ENCODE results near the gene IL1RAPL2.
"Not testable (repeated sequence)": the region's sequence is repeated elsewhere in the genome, so short reads cannot be mapped to it uniquely, and the experiment has no call there.

Gene IL1RAPL2

DNA sequence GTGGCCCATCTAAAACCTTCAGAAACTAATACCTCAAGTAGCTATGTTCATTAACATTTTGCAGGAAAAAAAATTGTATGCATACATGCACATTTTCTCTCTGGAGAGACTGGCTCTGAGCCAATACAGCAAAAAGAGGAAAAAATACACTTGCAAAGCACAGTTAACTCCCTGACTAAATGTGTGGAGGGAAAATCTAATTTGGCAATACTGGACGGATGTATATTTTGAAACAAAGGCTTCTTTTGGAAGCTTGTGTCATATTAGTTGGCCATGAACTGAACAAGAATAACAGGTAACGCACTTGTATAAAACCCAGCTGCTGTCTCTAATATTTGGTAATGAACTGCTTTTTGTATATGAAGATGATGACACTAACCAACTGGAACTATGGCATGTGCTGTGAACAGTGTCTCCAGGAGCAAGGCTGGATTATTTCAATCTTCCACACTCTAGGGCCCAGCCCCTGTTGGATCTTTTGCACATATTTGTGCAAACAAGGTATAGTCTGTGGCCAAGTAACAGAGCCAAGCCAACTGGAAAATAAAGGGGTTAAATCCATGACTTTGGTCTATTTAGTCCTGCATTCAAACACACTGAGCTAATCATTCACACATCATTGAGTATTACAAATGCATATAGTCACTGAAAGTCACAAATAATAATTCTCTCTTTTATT, 1188.4 kb downstream of the IL1RAPL2 start:
- no peaks in the 10 kb centered on the region for H3K9me3 ChIP-seq (ENCODE audit: low read length)
- H3K4me1 ChIP-seq (ENCODE audit: insufficient read depth, low read length): no peaks in the 10 kb centered on the region
- no peak overlapping the region for H3K27ac ChIP-seq (ENCODE audit: low read depth, low read length)
- H3K36me3 ChIP-seq (ENCODE audit: insufficient read depth, low read length): no peaks in the 10 kb centered on the region
- H3K9ac ChIP-seq (ENCODE audit: low read length): no peak overlapping the region
- no peaks in the 10 kb centered on the region for H3K27me3 ChIP-seq (ENCODE audit: control insufficient read depth in 1 of 2, insufficient read depth in 2 of 2, low read length in 2 of 2)
- no peak overlapping the region for H3K4me3 ChIP-seq (ENCODE audit: low read depth in 1 of 2, low read length in 2 of 2)

- Histone ChIP-seq H3K4me3 (ENCODE audit: low read depth in 1 of 2, low read length in 2 of 2) (no peak overlapping the region), H3K27ac (ENCODE audit: low read depth, low read length) (no peak overlapping the region), H3K4me1 (ENCODE audit: insufficient read depth, low read length) (no peaks in the 10 kb centered on the region), H3K9ac (ENCODE audit: low read length) (no peak overlapping the region), H3K9me3 (ENCODE audit: low read length) (no peaks in the 10 kb centered on the region), H3K27me3 (ENCODE audit: control insufficient read depth in 1 of 2, insufficient read depth in 2 of 2, low read length in 2 of 2) (no peaks in the 10 kb centered on the region), H3K36me3 (ENCODE audit: insufficient read depth, low read length) (no peaks in the 10 kb centered on the region)
Measured at GRCh38 chrX:105755109-105755508, 1189.1 kb downstream of the IL1RAPL2 start.

GRCh38 chrX:105758754-105759153, 1192.8 kb downstream of the IL1RAPL2 start:
- no peak overlapping the region for H3K27ac ChIP-seq (ENCODE audit: low read depth, low read length)
- no peaks in the 10 kb centered on the region for H3K27me3 ChIP-seq (ENCODE audit: control insufficient read depth in 1 of 2, insufficient read depth in 2 of 2, low read length in 2 of 2)
- H3K36me3 ChIP-seq (ENCODE audit: insufficient read depth, low read length): no peaks in the 10 kb centered on the region
- H3K9ac ChIP-seq (ENCODE audit: low read length): no peak overlapping the region
- H3K4me3 ChIP-seq (ENCODE audit: low read depth in 1 of 2, low read length in 2 of 2): no peak overlapping the region
- no peaks in the 10 kb centered on the region for H3K4me1 ChIP-seq (ENCODE audit: insufficient read depth, low read length)
- no peaks in the 10 kb centered on the region for H3K9me3 ChIP-seq (ENCODE audit: low read length)

DNA sequence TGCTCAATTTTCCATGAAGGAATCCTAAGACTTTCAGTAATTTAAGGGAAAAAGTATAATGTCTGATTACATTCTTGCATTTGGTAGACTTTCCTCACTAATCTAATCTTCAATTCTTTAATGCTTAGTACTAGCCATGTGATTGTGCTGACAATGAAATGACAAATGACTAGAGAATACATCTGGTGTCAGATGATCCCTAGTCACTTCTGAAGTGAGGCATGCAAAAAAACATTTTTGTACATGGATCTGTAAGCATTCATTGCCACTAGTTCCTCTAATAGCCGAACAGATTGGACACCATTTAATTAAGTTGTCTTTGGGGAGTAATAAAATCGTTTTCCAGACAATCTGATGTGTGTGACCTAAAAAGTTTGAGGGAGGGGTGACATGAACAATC, 1193.6 kb downstream of the IL1RAPL2 start:
- Histone ChIP-seq H3K9ac (ENCODE audit: low read length) (no peak overlapping the region), H3K27ac (ENCODE audit: low read depth, low read length) (no peak overlapping the region), H3K9me3 (ENCODE audit: low read length) (no peaks in the 10 kb centered on the region), H3K4me1 (ENCODE audit: insufficient read depth, low read length) (no peaks in the 10 kb centered on the region), H3K27me3 (ENCODE audit: control insufficient read depth in 1 of 2, insufficient read depth in 2 of 2, low read length in 2 of 2) (peaks cover 0 to 3% of the 10 kb centered on the region in 2 donors), H3K36me3 (ENCODE audit: insufficient read depth, low read length) (no peaks in the 10 kb centered on the region), H3K4me3 (ENCODE audit: low read depth in 1 of 2, low read length in 2 of 2) (no peak overlapping the region)

GRCh38 chrX:105765691-105766090, 1199.7 kb downstream of the IL1RAPL2 start:
- Histone ChIP-seq H3K27me3 (ENCODE audit: control insufficient read depth in 1 of 2, insufficient read depth in 2 of 2, low read length in 2 of 2) (peaks cover 5 to 6% of the 10 kb centered on the region in 2 donors), H3K9me3 (ENCODE audit: low read length) (no peaks in the 10 kb centered on the region), H3K4me1 (ENCODE audit: insufficient read depth, low read length) (no peaks in the 10 kb centered on the region), H3K27ac (ENCODE audit: low read depth, low read length) (no peak overlapping the region), H3K9ac (ENCODE audit: low read length) (no peak overlapping the region), H3K36me3 (ENCODE audit: insufficient read depth, low read length) (no peaks in the 10 kb centered on the region), H3K4me3 (ENCODE audit: low read depth in 1 of 2, low read length in 2 of 2) (no peak overlapping the region)

- Histone ChIP-seq H3K4me3 (ENCODE audit: low read depth in 1 of 2, low read length in 2 of 2) (no peak overlapping the region), H3K9me3 (ENCODE audit: low read length) (no peaks in the 10 kb centered on the region), H3K36me3 (ENCODE audit: insufficient read depth, low read length) (no peaks in the 10 kb centered on the region), H3K27ac (ENCODE audit: low read depth, low read length) (no peak overlapping the region), H3K4me1 (ENCODE audit: insufficient read depth, low read length) (no peaks in the 10 kb centered on the region), H3K9ac (ENCODE audit: low read length) (no peak overlapping the region), H3K27me3 (ENCODE audit: control insufficient read depth in 1 of 2, insufficient read depth in 2 of 2, low read length in 2 of 2) (peaks cover 0 to 3% of the 10 kb centered on the region in 2 donors)
Measured at GRCh38 chrX:105773801-105774200, 1207.8 kb downstream of the IL1RAPL2 start.

DNA sequence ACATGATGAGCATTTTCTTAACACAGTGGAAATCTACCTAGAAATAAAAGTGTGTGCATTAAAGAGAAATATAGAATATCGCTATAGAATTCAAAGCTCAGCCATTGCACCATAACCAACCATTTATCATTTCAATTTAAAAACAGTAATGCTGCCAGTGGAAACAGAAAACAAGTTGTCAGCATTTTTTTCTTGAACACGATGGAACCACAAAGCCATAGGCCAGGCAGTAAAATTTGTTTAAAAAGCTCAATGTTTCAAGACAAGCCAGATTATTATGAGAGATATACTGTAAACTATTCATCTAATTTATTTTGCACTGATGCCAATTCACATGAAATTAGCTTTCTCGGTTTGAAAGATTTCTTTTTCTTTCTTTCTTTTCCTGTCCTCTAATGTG, 1209.7 kb downstream of the IL1RAPL2 start:
- H3K9ac ChIP-seq (ENCODE audit: low read length): no peak overlapping the region
- H3K9me3 ChIP-seq (ENCODE audit: low read length): no peaks in the 10 kb centered on the region
- H3K27me3 ChIP-seq (ENCODE audit: control insufficient read depth in 1 of 2, insufficient read depth in 2 of 2, low read length in 2 of 2): no peaks in the 10 kb centered on the region
- no peaks in the 10 kb centered on the region for H3K4me1 ChIP-seq (ENCODE audit: insufficient read depth, low read length)
- no peak overlapping the region for H3K4me3 ChIP-seq (ENCODE audit: low read depth in 1 of 2, low read length in 2 of 2)
- H3K36me3 ChIP-seq (ENCODE audit: insufficient read depth, low read length): no peaks in the 10 kb centered on the region
- no peak overlapping the region for H3K27ac ChIP-seq (ENCODE audit: low read depth, low read length)

DNA sequence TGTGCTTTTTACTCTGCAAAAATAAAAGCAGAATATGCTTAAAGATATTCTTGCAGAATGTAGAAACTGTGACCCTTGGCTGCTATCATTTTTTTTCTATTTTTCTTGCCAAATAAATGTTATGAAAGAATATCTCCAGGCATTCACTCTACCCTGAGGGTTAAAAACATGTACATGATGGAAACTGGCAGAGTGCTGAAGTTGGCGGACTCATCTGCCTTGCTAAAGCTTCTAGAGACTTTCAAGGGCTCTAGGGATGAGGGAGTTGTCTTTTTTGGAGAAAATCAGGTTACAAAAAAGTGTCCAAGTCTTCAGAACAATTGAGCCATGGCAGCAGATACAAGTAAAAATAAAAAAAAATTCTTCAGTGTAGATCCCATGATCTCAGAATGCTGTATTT, 1215.8 kb downstream of the IL1RAPL2 start:
- Histone ChIP-seq H3K9me3 (ENCODE audit: low read length) (no peaks in the 10 kb centered on the region), H3K4me1 (ENCODE audit: insufficient read depth, low read length) (no peaks in the 10 kb centered on the region)

GRCh38 chrX:105796877-105797276, 1230.9 kb downstream of the IL1RAPL2 start:
- H3K27me3 ChIP-seq (ENCODE audit: control insufficient read depth in 1 of 2, insufficient read depth in 2 of 2, low read length in 2 of 2); H3K36me3 ChIP-seq (ENCODE audit: insufficient read depth, low read length); H3K27ac ChIP-seq (ENCODE audit: low read depth, low read length); H3K9me3 ChIP-seq (ENCODE audit: low read length); H3K4me1 ChIP-seq (ENCODE audit: insufficient read depth, low read length); H3K9ac ChIP-seq (ENCODE audit: low read length); H3K4me3 ChIP-seq (ENCODE audit: low read depth in 1 of 2, low read length in 2 of 2): not testable (repeated sequence)

More for the DNA sequence above, 1215.8 kb downstream of the IL1RAPL2 start:
- H3K4me3 ChIP-seq (ENCODE audit: low read depth in 1 of 2, low read length in 2 of 2): no peak overlapping the region
- no peaks in the 10 kb centered on the region for H3K27me3 ChIP-seq (ENCODE audit: control insufficient read depth in 1 of 2, insufficient read depth in 2 of 2, low read length in 2 of 2)
- H3K36me3 ChIP-seq (ENCODE audit: insufficient read depth, low read length): no peaks in the 10 kb centered on the region
- H3K9ac ChIP-seq (ENCODE audit: low read length): no peak overlapping the region
- no peak overlapping the region for H3K27ac ChIP-seq (ENCODE audit: low read depth, low read length)

DNA sequence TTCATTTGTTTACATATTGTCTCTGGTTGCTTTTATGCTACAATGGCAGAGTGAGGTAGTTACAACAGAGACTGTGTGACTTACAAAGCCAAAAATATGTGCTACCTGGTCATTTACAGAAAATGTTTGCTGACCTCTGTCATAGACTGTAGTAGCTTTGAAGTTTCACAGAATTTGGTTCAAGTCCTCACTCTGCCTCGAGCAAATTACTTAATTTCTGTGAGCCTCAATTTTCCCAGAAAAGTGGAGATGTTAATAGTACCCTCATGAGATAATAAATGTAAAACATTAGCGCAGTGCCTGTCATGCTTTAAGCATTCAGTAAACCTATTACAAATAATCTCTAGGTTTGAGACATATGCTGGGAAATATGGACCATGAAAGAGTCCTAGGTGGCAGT, 1237.9 kb downstream of the IL1RAPL2 start:
- H3K27ac ChIP-seq (ENCODE audit: low read depth, low read length): no peak overlapping the region
- no peak overlapping the region for H3K4me3 ChIP-seq (ENCODE audit: low read depth in 1 of 2, low read length in 2 of 2)
- H3K9ac ChIP-seq (ENCODE audit: low read length): no peak overlapping the region
- no peaks in the 10 kb centered on the region for H3K9me3 ChIP-seq (ENCODE audit: low read length)
- no peaks in the 10 kb centered on the region for H3K36me3 ChIP-seq (ENCODE audit: insufficient read depth, low read length)
- no peaks in the 10 kb centered on the region for H3K4me1 ChIP-seq (ENCODE audit: insufficient read depth, low read length)
- H3K27me3 ChIP-seq (ENCODE audit: control insufficient read depth in 1 of 2, insufficient read depth in 2 of 2, low read length in 2 of 2): no peaks in the 10 kb centered on the region

- not testable (repeated sequence) for H3K36me3 ChIP-seq (ENCODE audit: insufficient read depth, low read length); H3K9me3 ChIP-seq (ENCODE audit: low read length); H3K4me1 ChIP-seq (ENCODE audit: insufficient read depth, low read length); H3K27me3 ChIP-seq (ENCODE audit: control insufficient read depth in 1 of 2, insufficient read depth in 2 of 2, low read length in 2 of 2); H3K27ac ChIP-seq (ENCODE audit: low read depth, low read length); H3K9ac ChIP-seq (ENCODE audit: low read length); H3K4me3 ChIP-seq (ENCODE audit: low read depth in 1 of 2, low read length in 2 of 2)
Measured at GRCh38 chrX:105805655-105806054, 1239.7 kb downstream of the IL1RAPL2 start.

GRCh38 chrX:105816517-105816916, 1250.5 kb downstream of the IL1RAPL2 start:
- Histone ChIP-seq H3K9me3 (ENCODE audit: low read length) (no peaks in the 10 kb centered on the region), H3K4me3 (ENCODE audit: low read depth in 1 of 2, low read length in 2 of 2) (no peak overlapping the region), H3K36me3 (ENCODE audit: insufficient read depth, low read length) (no peaks in the 10 kb centered on the region), H3K9ac (ENCODE audit: low read length) (no peak overlapping the region), H3K4me1 (ENCODE audit: insufficient read depth, low read length) (no peaks in the 10 kb centered on the region), H3K27ac (ENCODE audit: low read depth, low read length) (no peak overlapping the region), H3K27me3 (ENCODE audit: control insufficient read depth in 1 of 2, insufficient read depth in 2 of 2, low read length in 2 of 2) (peaks cover 5 to 11% of the 10 kb centered on the region in 2 donors)
